Measurements from ENCODE around the gene WFDC8.

The WFDC8 gene

GRCh38 chr20:45548410-45548809, 30.7 kb downstream of the WFDC8 start:
- DNase-seq (ENCODE audit: low read depth), result no peak

GRCh38 chr20:45547206-45547770, 31.8 kb downstream of the WFDC8 start, which contains the start of gene EPPIN:
Gene EPPIN (minus strand): TSS chr20:45547401. CDS start chr20:45547357, 44 bp downstream.
- DNase-seq (ENCODE audit: low read depth), result no peak

GRCh38 chr20:45545754-45546453, 33.2 kb downstream of the WFDC8 start:
- DNase-seq (ENCODE audit: low read depth), result no peak

- DNase-seq (ENCODE audit: low read depth), result no peak
Measured at GRCh38 chr20:45545351-45545750, 33.7 kb downstream of the WFDC8 start.

GRCh38 chr20:45539382-45539781, 39.7 kb downstream of the WFDC8 start, which contains the start of gene WFDC6:
Gene WFDC6 (minus strand): TSS chr20:45539482. CDS start chr20:45539407, 75 bp downstream.
- DNase-seq (ENCODE audit: low read depth), result no peak

GRCh38 chr20:45538209-45538799, 40.8 kb downstream of the WFDC8 start:
- no peak for DNase-seq (ENCODE audit: low read depth)

- no peak for DNase-seq (ENCODE audit: low read depth)
Measured at GRCh38 chr20:45527294-45527693, 51.8 kb downstream of the WFDC8 start.

- no peak for DNase-seq (ENCODE audit: low read depth)
Measured at GRCh38 chr20:45523821-45524220, 55.3 kb downstream of the WFDC8 start.

GRCh38 chr20:45518282-45518681, 60.8 kb downstream of the WFDC8 start:
- no peak for DNase-seq (ENCODE audit: low read depth)

GRCh38 chr20:45515147-45515913, 63.8 kb downstream of the WFDC8 start, which contains the start of gene SPINT3:
Gene SPINT3 (minus strand): TSS chr20:45515622. CDS start chr20:45515608, 14 bp downstream.
- DNase-seq (ENCODE audit: low read depth), result no peak

GRCh38 chr20:45510242-45510862, 68.7 kb downstream of the WFDC8 start:
- no peak for DNase-seq (ENCODE audit: low read depth)

- no peak for DNase-seq (ENCODE audit: low read depth)
Measured at GRCh38 chr20:45509091-45509490, 70.0 kb downstream of the WFDC8 start.

GRCh38 chr20:45508068-45508886, 70.8 kb downstream of the WFDC8 start:
- DNase-seq (ENCODE audit: low read depth), result no peak

- DNase-seq (ENCODE audit: low read depth), result no peak
Measured at GRCh38 chr20:45507011-45507820, 71.9 kb downstream of the WFDC8 start.

- DNase-seq (ENCODE audit: low read depth), result no peak
Measured at GRCh38 chr20:45506398-45506797, 72.7 kb downstream of the WFDC8 start.

- no peak for DNase-seq (ENCODE audit: low read depth)
Measured at GRCh38 chr20:45503403-45503802, 75.7 kb downstream of the WFDC8 start.

- no peak for DNase-seq (ENCODE audit: low read depth)
Measured at GRCh38 chr20:45502561-45502960, 76.5 kb downstream of the WFDC8 start.
